Measurements from ENCODE around the gene PXDC1.
"Not testable (repeated sequence)": the region's sequence is repeated elsewhere in the genome, so short reads cannot be mapped to it uniquely, and the experiment has no call there.

Gene PXDC1

GRCh38 chr6:3762852-3763251 is 11.3 kb upstream of the PXDC1 start:
- no peak for DNase-seq (ENCODE audit: low read depth in 2 of 2)

- no peak for DNase-seq (ENCODE audit: low read depth in 2 of 2)
These were observed 10.8 kb upstream of the PXDC1 start for GRCh38 chr6:3762359-3762758.

- DNase-seq (ENCODE audit: low read depth in 2 of 2): no peak
These were observed 10.4 kb upstream of the PXDC1 start for GRCh38 chr6:3761989-3762270.

GRCh38 chr6:3759646-3760232 is 8.2 kb upstream of the PXDC1 start:
- no peak for DNase-seq (ENCODE audit: low read depth in 2 of 2)

GRCh38 chr6:3758842-3759144 is 7.3 kb upstream of the PXDC1 start:
- no peak for DNase-seq (ENCODE audit: low read depth in 2 of 2)

- not testable (repeated sequence) for DNase-seq (ENCODE audit: low read depth in 2 of 2)
These were observed 6.7 kb upstream of the PXDC1 start for GRCh38 chr6:3757998-3758841.

GRCh38 chr6:3757241-3757641 is 5.7 kb upstream of the PXDC1 start:
- DNase-seq (ENCODE audit: low read depth in 2 of 2): no peak

- no peak for DNase-seq (ENCODE audit: low read depth in 2 of 2)
These were observed 5.0 kb upstream of the PXDC1 start for GRCh38 chr6:3756546-3756945.

- no peak for DNase-seq (ENCODE audit: low read depth in 2 of 2)
These were observed 4.4 kb upstream of the PXDC1 start for GRCh38 chr6:3755637-3756545.

GRCh38 chr6:3754776-3755175 is 3.3 kb upstream of the PXDC1 start:
- DNase-seq (ENCODE audit: low read depth in 2 of 2): no peak

- DNase-seq (ENCODE audit: low read depth in 2 of 2): not testable (repeated sequence)
These were observed 2.7 kb upstream of the PXDC1 start for GRCh38 chr6:3754032-3754725.

GRCh38 chr6:3753228-3753835 is 1.8 kb upstream of the PXDC1 start:
- DNase-seq (ENCODE audit: low read depth in 2 of 2): no peak

- DNase-seq (ENCODE audit: low read depth in 2 of 2): no peak
These were observed 1.2 kb upstream of the PXDC1 start for GRCh38 chr6:3752531-3753227.

GRCh38 chr6:3751730-3752530 is 417 bp upstream of the PXDC1 start:
- DNase-seq (ENCODE audit: low read depth in 2 of 2): peak; percentile 28 to 55

- DNase-seq (ENCODE audit: low read depth in 2 of 2): no peak
These were observed 1.0 kb downstream of the PXDC1 start for GRCh38 chr6:3750317-3751076.

GRCh38 chr6:3749977-3750316 is 1.6 kb downstream of the PXDC1 start:
- DNase-seq (ENCODE audit: low read depth in 2 of 2): no peak

- no peak for DNase-seq (ENCODE audit: low read depth in 2 of 2)
These were observed 2.3 kb downstream of the PXDC1 start for GRCh38 chr6:3749067-3749841.

GRCh38 chr6:3748208-3749066 is 3.1 kb downstream of the PXDC1 start:
- peak in 1 of 2 experiments; percentile 29 for DNase-seq (ENCODE audit: low read depth in 2 of 2)

Measured in stimulated activated CD4-positive, alpha-beta T cell treated with anti-CD3 and anti-CD28 coated beads, Interleukin-12 subunit alpha, Interleukin-12 subunit beta, amount 100 ng/mL, for 24 hours (primary cell).